Measurements from ENCODE around the gene ZNF230. TPM values are rescaled to one million over a fixed set of nuclear protein-coding genes. Genes with fewer than 3 reads are reported as not detected.

ZNF230 gene
- total RNA-seq, 1 experiment from 2014 or later, result 2.9 TPM

DNA sequence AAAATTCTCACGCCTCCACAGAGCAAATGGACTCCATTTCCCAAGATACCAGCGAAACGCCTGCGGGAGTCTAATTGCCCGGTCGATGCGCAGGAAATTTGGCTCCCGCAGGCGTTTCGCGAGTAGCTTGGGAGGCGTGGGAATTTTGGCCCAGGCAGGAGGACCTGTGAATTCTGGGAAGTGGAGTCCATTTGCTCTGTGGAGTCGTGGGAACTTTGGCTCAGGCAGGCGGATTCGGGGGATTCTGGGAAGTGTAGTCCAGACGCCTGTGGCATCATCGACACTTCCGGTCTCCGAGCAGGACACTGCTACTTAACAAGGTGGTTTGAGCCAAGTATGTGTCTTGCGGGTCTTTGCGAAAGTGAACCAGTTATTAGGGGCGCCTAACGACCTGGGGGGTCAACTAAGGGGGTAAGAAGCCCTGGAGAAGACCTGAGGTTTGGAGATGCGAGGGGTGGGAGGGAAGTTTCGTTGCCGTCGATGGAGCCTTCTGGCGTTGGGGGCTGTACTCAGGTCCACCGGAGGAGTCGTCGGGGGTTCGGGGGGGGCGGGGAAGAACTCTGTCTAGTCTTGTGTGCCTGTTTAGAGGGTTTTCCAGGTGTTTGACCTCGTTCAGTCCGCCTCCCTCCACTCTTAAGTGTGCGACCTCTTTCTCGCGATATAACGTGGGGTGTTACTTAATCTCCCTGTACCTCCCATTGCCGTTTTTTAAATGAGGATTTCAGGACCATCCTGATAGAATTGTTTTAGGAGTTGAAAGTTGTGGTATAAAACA lies 18.7 kb upstream of the ZNF230 start, which contains the start of gene ZNF155:
Gene ZNF155, plus strand, starts transcription at position 277 of the 775 bp plus-strand sequence. CDS start 4,356 bp downstream, outside the sequence.
- Histone ChIP-seq H3K9me3 (ENCODE audit: low read length) (no peaks in the 10 kb centered on the region), H3K36me3 (ENCODE audit: insufficient read depth, low read length) (no peaks in the 10 kb centered on the region), H3K9me2 (replicated peaks; ENCODE audit: insufficient read depth, low read length) (no peaks in the 10 kb centered on the region), H4K20me1 (ENCODE audit: insufficient read depth, low read depth, low read length) (no peaks in the 10 kb centered on the region), H3K27ac (ENCODE audit: low read length) (no peak within 1 kb of the TSS), H3K4me1 (ENCODE audit: low read length) (no peaks in the 10 kb centered on the region), H3K79me2 (ENCODE audit: low read length) (no peaks in the 10 kb centered on the region), H3K4me2 (ENCODE audit: low read depth, low read length, poor library complexity, severe bottlenecking) (no peak within 1 kb of the TSS), H3K27me3 (ENCODE audit: low read length) (no peaks in the 10 kb centered on the region), H2AFZ (ENCODE audit: low read length) (no peak within 1 kb of the TSS), H3K9ac (ENCODE audit: low read length) (no peak within 1 kb of the TSS), H3K4me3 (ENCODE audit: low read length) (no peak within 1 kb of the TSS)
- no peak for DNase-seq

GRCh38 chr19:43984687-43985000 lies 18.1 kb upstream of the ZNF230 start:
- no peak overlapping the region for H3K9ac ChIP-seq (ENCODE audit: low read length)
- no peak overlapping the region for H3K27ac ChIP-seq (ENCODE audit: low read length)
- H3K4me2 ChIP-seq (ENCODE audit: low read depth, low read length, poor library complexity, severe bottlenecking), result no peak overlapping the region
- H2AFZ ChIP-seq (ENCODE audit: low read length), result no peak overlapping the region
- H3K79me2 ChIP-seq (ENCODE audit: low read length), result no peaks in the 10 kb centered on the region
- no peaks in the 10 kb centered on the region for H3K36me3 ChIP-seq (ENCODE audit: insufficient read depth, low read length)
- no peaks in the 10 kb centered on the region for H3K9me3 ChIP-seq (ENCODE audit: low read length)
- no peak overlapping the region for H3K4me3 ChIP-seq (ENCODE audit: low read length)
- DNase-seq, result no peak
- no peaks in the 10 kb centered on the region for H3K27me3 ChIP-seq (ENCODE audit: low read length)
- H3K4me1 ChIP-seq (ENCODE audit: low read length), result no peaks in the 10 kb centered on the region
- H3K9me2 ChIP-seq (replicated peaks; ENCODE audit: insufficient read depth, low read length), result no peaks in the 10 kb centered on the region
- H4K20me1 ChIP-seq (ENCODE audit: insufficient read depth, low read depth, low read length), result no peaks in the 10 kb centered on the region

- H3K4me2 ChIP-seq (ENCODE audit: low read depth, low read length, poor library complexity, severe bottlenecking), result no peak overlapping the region
- no peaks in the 10 kb centered on the region; the same call in 1 of the 2 replicates for H3K36me3 ChIP-seq (ENCODE audit: insufficient read depth, low read length)
- no peak for DNase-seq
- no peaks in the 10 kb centered on the region for H3K9me2 ChIP-seq (replicated peaks; ENCODE audit: insufficient read depth, low read length)
- H3K27ac ChIP-seq (ENCODE audit: low read length), result no peak overlapping the region
- no peaks in the 10 kb centered on the region for H4K20me1 ChIP-seq (ENCODE audit: insufficient read depth, low read depth, low read length)
- H3K4me3 ChIP-seq (ENCODE audit: low read length), result no peak overlapping the region
- H3K9ac ChIP-seq (ENCODE audit: low read length), result no peak overlapping the region
- no peaks in the 10 kb centered on the region for H3K79me2 ChIP-seq (ENCODE audit: low read length)
- H2AFZ ChIP-seq (ENCODE audit: low read length), result no peak overlapping the region
- H3K4me1 ChIP-seq (ENCODE audit: low read length), result peaks cover 4% of the 10 kb centered on the region
- H3K27me3 ChIP-seq (ENCODE audit: low read length), result no peaks in the 10 kb centered on the region
- H3K9me3 ChIP-seq (ENCODE audit: low read length), result peaks cover 4% of the 10 kb centered on the region
Measured at GRCh38 chr19:43997631-43998290, 5.0 kb upstream of the ZNF230 start.

- Histone ChIP-seq H4K20me1 (ENCODE audit: insufficient read depth, low read depth, low read length) (no peaks in the 10 kb centered on the region), H3K4me1 (ENCODE audit: low read length) (peaks cover 10% of the 10 kb centered on the region), H3K27me3 (ENCODE audit: low read length) (no peaks in the 10 kb centered on the region), H3K4me3 (ENCODE audit: low read length) (peak overlapping the region; percentile 88), H3K9me2 (replicated peaks; ENCODE audit: insufficient read depth, low read length) (no peaks in the 10 kb centered on the region), H3K9me3 (ENCODE audit: low read length) (peaks cover 4% of the 10 kb centered on the region), H2AFZ (ENCODE audit: low read length) (peak overlapping the region; percentile 100), H3K27ac (ENCODE audit: low read length) (no peak overlapping the region), H3K79me2 (ENCODE audit: low read length) (no peaks in the 10 kb centered on the region; the same call in 1 of the 2 replicates), H3K9ac (ENCODE audit: low read length) (no peak overlapping the region), H3K4me2 (ENCODE audit: low read depth, low read length, poor library complexity, severe bottlenecking) (peak overlapping the region; percentile 74), H3K36me3 (ENCODE audit: insufficient read depth, low read length) (peaks cover 8% of the 10 kb centered on the region)
- no peak for DNase-seq
Measured at GRCh38 chr19:44002212-44002565, 568 bp upstream of the ZNF230 start.

DNA sequence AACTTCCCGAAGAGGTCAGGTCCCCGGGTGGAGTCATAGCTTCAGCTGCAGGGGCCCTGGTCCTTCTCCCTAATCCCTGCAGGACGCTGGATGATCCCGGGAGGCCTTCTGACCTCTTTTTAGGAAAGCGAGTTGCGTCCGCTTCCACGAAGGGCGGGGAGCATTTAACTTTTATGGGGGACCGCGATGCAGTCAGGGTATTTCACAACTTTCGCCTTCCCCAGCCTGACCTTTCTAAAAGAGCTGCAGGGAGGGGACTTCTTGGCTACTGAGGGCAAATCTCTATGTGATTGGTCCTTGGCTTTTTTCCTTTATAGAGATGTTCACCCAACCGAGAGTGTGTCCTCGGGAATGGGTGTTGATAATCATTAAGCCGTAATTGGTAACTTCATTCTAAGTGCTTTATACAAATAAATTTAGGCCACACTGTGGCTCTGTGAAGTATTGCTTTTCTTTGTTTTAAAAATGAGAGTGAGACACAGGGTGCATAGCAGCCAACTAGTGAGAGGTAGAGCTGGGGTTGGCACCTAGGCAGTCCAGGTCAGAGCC lies 778 bp downstream of the ZNF230 start:
- Histone ChIP-seq H4K20me1 (ENCODE audit: insufficient read depth, low read depth, low read length) (no peaks in the 10 kb centered on the region), H3K27ac (ENCODE audit: low read length) (peak overlapping the region; percentile 34; the same call in 1 of the 2 replicates), H3K4me1 (ENCODE audit: low read length) (peaks cover 10% of the 10 kb centered on the region), H3K4me3 (ENCODE audit: low read length) (peak overlapping the region; percentile 88), H3K9me3 (ENCODE audit: low read length) (peaks cover 10% of the 10 kb centered on the region), H3K9ac (ENCODE audit: low read length) (peak overlapping the region; percentile 79), H3K9me2 (replicated peaks; ENCODE audit: insufficient read depth, low read length) (no peaks in the 10 kb centered on the region), H3K36me3 (ENCODE audit: insufficient read depth, low read length) (peaks cover 21% of the 10 kb centered on the region), H3K79me2 (ENCODE audit: low read length) (no peaks in the 10 kb centered on the region; the same call in 1 of the 2 replicates), H3K27me3 (ENCODE audit: low read length) (no peaks in the 10 kb centered on the region), H2AFZ (ENCODE audit: low read length) (peak overlapping the region; percentile 100; the same call in 1 of the 2 replicates), H3K4me2 (ENCODE audit: low read depth, low read length, poor library complexity, severe bottlenecking) (peak overlapping the region; percentile 74)
- peak; percentile 62 for DNase-seq

GRCh38 chr19:44005973-44006372 lies 3.2 kb downstream of the ZNF230 start:
- Histone ChIP-seq H3K79me2 (ENCODE audit: low read length) (no peaks in the 10 kb centered on the region; the same call in 1 of the 2 replicates), H3K4me1 (ENCODE audit: low read length) (peaks cover 10% of the 10 kb centered on the region), H2AFZ (ENCODE audit: low read length) (no peak overlapping the region), H3K27me3 (ENCODE audit: low read length) (no peaks in the 10 kb centered on the region), H3K9me2 (replicated peaks; ENCODE audit: insufficient read depth, low read length) (no peaks in the 10 kb centered on the region), H3K9ac (ENCODE audit: low read length) (no peak overlapping the region), H4K20me1 (ENCODE audit: insufficient read depth, low read depth, low read length) (no peaks in the 10 kb centered on the region), H3K27ac (ENCODE audit: low read length) (no peak overlapping the region), H3K4me3 (ENCODE audit: low read length) (no peak overlapping the region), H3K9me3 (ENCODE audit: low read length) (peaks cover 27% of the 10 kb centered on the region), H3K4me2 (ENCODE audit: low read depth, low read length, poor library complexity, severe bottlenecking) (no peak overlapping the region), H3K36me3 (ENCODE audit: insufficient read depth, low read length) (peaks cover 45% of the 10 kb centered on the region)
- no peak for DNase-seq

- Histone ChIP-seq H3K27me3 (ENCODE audit: low read length) (no peaks in the 10 kb centered on the region), H4K20me1 (ENCODE audit: insufficient read depth, low read depth, low read length) (no peaks in the 10 kb centered on the region), H3K9ac (ENCODE audit: low read length) (no peak overlapping the region), H3K36me3 (ENCODE audit: insufficient read depth, low read length) (peaks cover 59% of the 10 kb centered on the region), H3K4me1 (ENCODE audit: low read length) (peaks cover 7% of the 10 kb centered on the region), H3K9me2 (replicated peaks; ENCODE audit: insufficient read depth, low read length) (no peaks in the 10 kb centered on the region), H3K4me2 (ENCODE audit: low read depth, low read length, poor library complexity, severe bottlenecking) (no peak overlapping the region), H3K9me3 (ENCODE audit: low read length) (peaks cover 34% of the 10 kb centered on the region), H2AFZ (ENCODE audit: low read length) (no peak overlapping the region), H3K79me2 (ENCODE audit: low read length) (no peaks in the 10 kb centered on the region; the same call in 1 of the 2 replicates), H3K27ac (ENCODE audit: low read length) (no peak overlapping the region), H3K4me3 (ENCODE audit: low read length) (no peak overlapping the region)
- DNase-seq, result no peak
Measured at GRCh38 chr19:44007473-44007872, 4.7 kb downstream of the ZNF230 start.

DNA sequence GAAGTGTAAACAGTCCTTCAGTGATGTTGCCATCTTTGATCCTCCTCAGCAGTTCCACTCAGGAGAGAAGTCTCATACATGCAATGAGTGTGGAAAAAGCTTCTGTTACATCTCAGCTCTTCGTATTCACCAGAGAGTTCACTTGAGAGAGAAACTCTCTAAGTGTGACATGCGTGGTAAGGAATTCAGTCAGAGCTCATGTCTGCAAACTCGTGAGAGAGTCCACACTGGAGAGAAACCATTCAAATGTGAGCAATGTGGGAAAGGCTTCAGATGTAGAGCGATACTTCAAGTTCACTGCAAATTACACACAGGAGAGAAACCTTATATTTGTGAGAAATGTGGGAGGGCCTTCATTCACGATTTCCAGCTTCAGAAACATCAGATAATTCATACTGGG lies 7.7 kb downstream of the ZNF230 start:
- Histone ChIP-seq H4K20me1 (ENCODE audit: insufficient read depth, low read depth, low read length) (no peaks in the 10 kb centered on the region), H3K4me3 (ENCODE audit: low read length) (no peak overlapping the region), H3K27me3 (ENCODE audit: low read length) (no peaks in the 10 kb centered on the region), H3K9me2 (replicated peaks; ENCODE audit: insufficient read depth, low read length) (no peaks in the 10 kb centered on the region), H3K27ac (ENCODE audit: low read length) (no peak overlapping the region), H2AFZ (ENCODE audit: low read length) (no peak overlapping the region), H3K4me1 (ENCODE audit: low read length) (no peaks in the 10 kb centered on the region), H3K9ac (ENCODE audit: low read length) (no peak overlapping the region), H3K9me3 (ENCODE audit: low read length) (peaks cover 48% of the 10 kb centered on the region), H3K36me3 (ENCODE audit: insufficient read depth, low read length) (peaks cover 59% of the 10 kb centered on the region), H3K79me2 (ENCODE audit: low read length) (no peaks in the 10 kb centered on the region), H3K4me2 (ENCODE audit: low read depth, low read length, poor library complexity, severe bottlenecking) (no peak overlapping the region)
- no peak for DNase-seq
